SU-DHL-6 (cell line): ENCODE data around the gene MYOM1.

Experiments used
- H2AFZ ChIP-seq: fragments of 200-600 bp; sonication (generic); 2 replicates; pipeline ENCODE4 v1.6.1; 2014; ENCODE audit warnings: low read depth, mild to moderate bottlenecking, moderate library complexity, mixed read lengths, antibody characterized with exemption, low read length; ENCODE audit not compliant: severe bottlenecking
- H3F3A ChIP-seq: fragments of 200-600 bp; shearing (Covaris generic); 2 replicates; pipeline ENCODE4 v1.6.0; 2016; ENCODE audit warnings: antibody characterized with exemption, mild to moderate bottlenecking; ENCODE audit not compliant: insufficient read depth
- H3K27ac ChIP-seq: fragments of 200-600 bp; sonication (generic); 2 replicates; pipeline ENCODE4 v1.5.1; 2016; ENCODE audit warnings: low read depth, mild to moderate bottlenecking, low read length, moderate library complexity, mixed read lengths
- H3K27me3 ChIP-seq: fragments of 200-600 bp; sonication (generic), shearing (Covaris generic); 2 replicates; pipeline ENCODE4 v1.6.0; 2014; ENCODE audit warnings: mild to moderate bottlenecking, low read length
- H3K36me3 ChIP-seq: fragments of 200-600 bp; sonication (generic); 2 replicates; pipeline ENCODE4 v1.6.1; 2014; ENCODE audit warnings: mild to moderate bottlenecking, low read length, mixed read lengths
- H3K4me2 ChIP-seq: fragments of 300-600, 200-600 bp; shearing (Covaris generic), sonication (generic); 2 replicates; pipeline ENCODE4 v1.6.0; 2014; ENCODE audit warnings: low read length, low read depth, mild to moderate bottlenecking; ENCODE audit not compliant: poor library complexity, severe bottlenecking
- H3K4me3 ChIP-seq: fragments of 200-600 bp; sonication (generic); 2 replicates; pipeline ENCODE4 v1.5.1; 2014; ENCODE audit warnings: antibody characterized with exemption, low read length, mild to moderate bottlenecking, mixed read lengths; ENCODE audit not compliant: insufficient read depth, poor library complexity, severe bottlenecking
- H3K79me2 ChIP-seq: fragments of 200-600 bp; sonication (generic); 2 replicates; pipeline ENCODE4 v1.6.1; 2014; ENCODE audit warnings: mild to moderate bottlenecking, low read length, moderate library complexity; ENCODE audit not compliant: insufficient read depth
- H3K9ac ChIP-seq: fragments of 200-600 bp; sonication (generic); 2 replicates; pipeline ENCODE4 v1.7.0; 2014; ENCODE audit warnings: mild to moderate bottlenecking, low read length
- H3K9me2 ChIP-seq: fragments of 200-600 bp; sonication (generic); replicated peaks from 2 replicates; pipeline ENCODE4 v1.6.1; 2014; ENCODE audit warnings: low read length; ENCODE audit not compliant: insufficient read depth
- H3K9me3 ChIP-seq: fragments of 200-600 bp; sonication (generic); 2 replicates; pipeline ENCODE4 v1.6.1; 2014; ENCODE audit warnings: low read length, mixed read lengths; ENCODE audit not compliant: insufficient read depth
- H4K20me1 ChIP-seq: fragments of 200-600 bp; sonication (generic); 2 replicates; pipeline ENCODE4 v1.6.1; 2014; ENCODE audit warnings: low read depth, mild to moderate bottlenecking, antibody characterized with exemption, low read length, moderate library complexity, mixed read lengths
- CTCF ChIP-seq: fragments of 200-600 bp; sonication (generic); IDR thresholded peaks from one replicate; pipeline ENCODE4 v1.5.1; 2017; ENCODE audit warnings: antibody characterized with exemption, mild to moderate bottlenecking, low read length, moderate library complexity; ENCODE audit not compliant: insufficient read depth, poor library complexity, severe bottlenecking
- EZH2phosphoT487 ChIP-seq: fragments of 200-600 bp; sonication (generic), shearing (Covaris generic); conservative IDR thresholded peaks from 2 replicates; pipeline ENCODE4 v1.6.1; 2018; ENCODE audit warnings: mild to moderate bottlenecking, antibody characterized with exemption, low read length, moderate library complexity, mixed read lengths

Gene MYOM1

GRCh38 chr18:3150274-3150673, 69.5 kb downstream of the MYOM1 start:
- no peak overlapping the region for H3K4me3 ChIP-seq
- no peaks in the 10 kb centered on the region for H3F3A ChIP-seq
- no peak overlapping the region for H3K27ac ChIP-seq
- H3K9me2 ChIP-seq, result no peaks in the 10 kb centered on the region
- H3K4me2 ChIP-seq, result no peak overlapping the region
- no peaks in the 10 kb centered on the region for H3K27me3 ChIP-seq
- H3K36me3 ChIP-seq, result no peaks in the 10 kb centered on the region
- no peak for TF ChIP-seq CTCF
- no peak for TF ChIP-seq EZH2phosphoT487
- no peak overlapping the region for H2AFZ ChIP-seq
- no peak overlapping the region for H3K9ac ChIP-seq
- no peaks in the 10 kb centered on the region for H4K20me1 ChIP-seq
- no peaks in the 10 kb centered on the region for H3K79me2 ChIP-seq
- no peaks in the 10 kb centered on the region for H3K9me3 ChIP-seq

GRCh38 chr18:3148930-3149535, 70.7 kb downstream of the MYOM1 start:
- Histone ChIP-seq H3K4me2 (no peak overlapping the region), H3K9me2 (no peaks in the 10 kb centered on the region), H3K9me3 (no peaks in the 10 kb centered on the region), H3K27me3 (no peaks in the 10 kb centered on the region), H3K79me2 (no peaks in the 10 kb centered on the region), H3F3A (no peaks in the 10 kb centered on the region), H3K9ac (no peak overlapping the region), H3K4me3 (no peak overlapping the region), H2AFZ (no peak overlapping the region), H3K27ac (no peak overlapping the region), H4K20me1 (no peaks in the 10 kb centered on the region), H3K36me3 (no peaks in the 10 kb centered on the region)
- TF ChIP-seq EZH2phosphoT487 (no peak), CTCF (no peak)

GRCh38 chr18:3147935-3148554, 71.7 kb downstream of the MYOM1 start:
- H3K27me3 ChIP-seq, result no peaks in the 10 kb centered on the region
- no peaks in the 10 kb centered on the region for H3K9me2 ChIP-seq
- H3K4me2 ChIP-seq, result no peak overlapping the region
- H4K20me1 ChIP-seq, result no peaks in the 10 kb centered on the region
- TF ChIP-seq CTCF, result no peak
- TF ChIP-seq EZH2phosphoT487, result no peak
- no peaks in the 10 kb centered on the region for H3K36me3 ChIP-seq
- H2AFZ ChIP-seq, result no peak overlapping the region
- no peak overlapping the region for H3K4me3 ChIP-seq
- no peaks in the 10 kb centered on the region for H3K79me2 ChIP-seq
- H3K9ac ChIP-seq, result no peak overlapping the region
- no peak overlapping the region for H3K27ac ChIP-seq
- no peaks in the 10 kb centered on the region for H3K9me3 ChIP-seq
- no peaks in the 10 kb centered on the region for H3F3A ChIP-seq
